ENCODE measurements around the gene C1orf87. TPM values are rescaled to one million over a fixed set of nuclear protein-coding genes. Genes with fewer than 3 reads are reported as not detected.

C1orf87 gene
- total RNA-seq, result not detected in 2 replicates

DNA sequence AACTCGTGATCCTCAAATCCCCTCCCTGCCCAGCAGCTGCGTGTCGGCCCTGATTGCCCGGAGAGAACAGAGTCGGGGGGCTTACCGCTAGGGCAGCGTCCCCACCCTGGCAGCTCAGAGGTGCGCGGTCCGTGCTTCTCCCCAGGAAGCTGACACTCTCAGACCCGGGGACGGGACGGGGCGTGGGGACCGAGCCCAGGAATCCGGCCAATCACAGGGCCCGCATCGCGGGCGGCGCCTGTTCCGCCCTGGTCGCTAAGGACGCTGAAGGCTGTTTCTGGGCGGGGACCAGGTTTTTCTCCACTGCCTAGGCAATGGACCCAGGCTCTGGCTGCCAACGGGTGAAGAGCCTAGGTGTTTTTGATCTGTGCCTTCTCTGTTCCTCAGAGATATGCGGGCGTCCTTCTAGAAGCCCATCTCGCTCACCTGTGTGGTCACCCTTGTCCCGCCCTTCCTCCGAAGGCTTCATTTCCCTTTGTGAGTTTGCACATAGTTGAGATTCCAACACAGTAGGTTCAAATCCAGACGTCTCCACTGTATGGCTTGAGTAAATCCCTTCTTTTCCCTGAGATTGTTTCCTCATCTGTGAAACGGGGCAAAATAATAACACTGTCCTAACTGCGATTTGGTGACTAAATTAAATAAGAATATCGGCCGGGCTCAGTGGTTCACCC, at the start of gene C1orf87:
C1orf87 (minus strand) TSS at position 166 of the 674 bp plus-strand sequence. CDS start 1,127 bp downstream, outside the sequence.

Other genes with a start within 250 kb of the C1orf87 start
- 0.10 and 0.37 TPM in 2 replicates for gene CYP2J2, start 147.0 kb downstream of the C1orf87 start, total RNA-seq